Hepatocyte (in vitro differentiated cells): ENCODE measurements around the gene SCPEP1. TPM values are rescaled to one million over a fixed set of nuclear protein-coding genes. Genes with fewer than 3 reads are reported as not detected.

ENCODE experiments used
- DNase-seq: peaks from one replicate; pipeline ENCODE4 v3.0.0-alpha.2; 2016; ENCODE audit warnings: low spot score
- H2AFZ ChIP-seq: fragments of 200-600 bp; sonication (generic); 2 replicates; pipeline ENCODE4 v1.6.0; 2016; ENCODE audit warnings: antibody characterized with exemption, mild to moderate bottlenecking
- H3K27ac ChIP-seq: fragments of 200-600 bp; sonication (generic); 2 replicates; pipeline ENCODE4 v1.5.1; 2016; ENCODE audit warnings: mild to moderate bottlenecking
- H3K27me3 ChIP-seq: fragments of 200-600 bp; sonication (generic); 2 replicates; pipeline ENCODE4 v1.6.1; 2016
- H3K36me3 ChIP-seq: fragments of 200-600 bp; sonication (generic); replicated peaks from 2 replicates; pipeline ENCODE4 v1.5.1; 2016; ENCODE audit warnings: low read depth; ENCODE audit not compliant: insufficient read depth
- H3K4me1 ChIP-seq: fragments of 200-600 bp; sonication (generic); 2 replicates; pipeline ENCODE4 v1.5.1; 2016; ENCODE audit warnings: mild to moderate bottlenecking, moderate library complexity; ENCODE audit not compliant: insufficient read depth
- H3K4me2 ChIP-seq: fragments of 200-600 bp; sonication (generic); 2 replicates; pipeline ENCODE4 v1.6.0; 2016
- H3K4me3 ChIP-seq: fragments of 200-600 bp; sonication (generic); 2 replicates; pipeline ENCODE4 v1.5.1; 2016; ENCODE audit warnings: mild to moderate bottlenecking
- H3K79me2 ChIP-seq: fragments of 200-600 bp; sonication (generic); 2 replicates; pipeline ENCODE4 v1.6.0; 2017; ENCODE audit warnings: mild to moderate bottlenecking
- H3K9me2 ChIP-seq: fragments of 200-600 bp; sonication (generic); replicated peaks from 2 replicates; pipeline ENCODE4 v1.6.0; 2017; ENCODE audit warnings: mild to moderate bottlenecking; ENCODE audit not compliant: insufficient read depth
- H3K9me3 ChIP-seq: fragments of 200-600 bp; sonication (generic); 2 replicates; pipeline ENCODE4 v1.5.1; 2016; ENCODE audit warnings: low read depth, mild to moderate bottlenecking
- H4K20me1 ChIP-seq: fragments of 200-600 bp; sonication (generic); 2 replicates; pipeline ENCODE4 v1.6.0; 2016; ENCODE audit warnings: mild to moderate bottlenecking; ENCODE audit not compliant: insufficient read depth, poor library complexity, severe bottlenecking
- EZH2 ChIP-seq: fragments of 200-600 bp; sonication (generic); IDR thresholded peaks from 2 replicates; pipeline ENCODE4 v1.6.1; 2016; ENCODE audit warnings: antibody characterized with exemption, mild to moderate bottlenecking, borderline replicate concordance
- EZH2phosphoT487 ChIP-seq: fragments of 200-600 bp; sonication (generic); IDR thresholded peaks from one replicate; pipeline ENCODE4 v1.6.1; 2018; ENCODE audit warnings: antibody characterized with exemption, mild to moderate bottlenecking, low read depth, moderate library complexity; ENCODE audit not compliant: unreplicated experiment, severe bottlenecking
- WGBS: methylation state at CpG from one replicate; pipeline ENCODE4 v1.1.6; 2016; ENCODE audit warnings: low lambda C conversion rate; ENCODE audit errors: missing lambda C conversion rate; 5-methylcytosine and 5-hydroxymethylcytosine counted together
- polyA plus RNA-seq: library from polyadenylated mRNA; unstranded; fragments of >200 nt; fragmentation: Nextera tagmentation; extraction: Ambion mirVana; gene quantifications from 2 replicates; pipeline ENCODE4 v1.2.1, GENCODE V29; 2016
- total RNA-seq: library from RNA; depleted of rRNA; stranded (reverse); fragments of >200 nt; gene quantifications from 2 replicates; pipeline ENCODE4 v1.2.3, GENCODE V29; 2014
- TF ChIP-seq, protein P1 (sequence below): fragments of 200-600 bp; sonication (generic); IDR thresholded peaks from 2 replicates; pipeline ENCODE4 v1.5.1; 2016; ENCODE audit warnings: antibody characterized with exemption, mild to moderate bottlenecking; ENCODE audit not compliant: poor library complexity

Gene SCPEP1
- total and polyA plus RNA-seq, 2 experiments from 2014 or later, result 81.2 to 90.5 TPM

DNA sequence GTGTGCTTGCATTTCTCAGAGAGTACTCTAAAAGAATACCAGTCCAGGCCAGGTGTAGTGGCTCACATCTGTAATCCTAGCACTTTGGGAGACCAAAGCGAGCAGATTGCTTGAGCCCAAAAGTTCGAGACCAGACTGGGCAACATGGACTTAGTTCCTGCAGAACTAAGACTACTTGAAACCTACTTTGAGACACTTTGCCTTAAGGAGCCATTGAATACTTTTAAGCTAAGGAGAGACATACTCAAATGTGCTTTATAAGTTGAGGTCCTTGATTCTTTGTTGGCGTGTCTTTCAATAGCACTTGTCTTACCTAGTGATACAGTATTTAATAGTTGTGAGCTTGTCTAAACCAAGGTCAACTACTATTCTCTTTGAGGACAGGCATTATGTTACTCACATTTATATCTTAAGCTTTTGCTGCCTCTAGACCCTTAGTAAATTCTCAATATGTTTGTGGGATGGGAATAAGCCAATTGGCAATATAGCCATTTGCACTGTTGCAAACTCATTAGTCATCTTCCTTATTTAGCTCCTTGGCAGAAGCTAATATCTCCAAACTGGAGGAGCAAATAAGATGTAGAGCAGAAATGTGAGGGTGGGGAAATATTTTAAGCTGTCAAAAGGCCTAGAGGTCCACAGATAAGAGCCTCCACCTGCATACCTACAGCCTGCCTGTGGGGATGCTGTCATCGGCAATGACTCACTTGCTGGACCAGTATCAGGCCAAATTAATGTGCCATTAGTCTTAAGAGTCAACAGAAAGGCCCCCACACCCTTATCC lies 16.3 kb downstream of the SCPEP1 start:
- no peaks in the 10 kb centered on the region for H3K79me2 ChIP-seq
- TF ChIP-seq, protein P1, sequence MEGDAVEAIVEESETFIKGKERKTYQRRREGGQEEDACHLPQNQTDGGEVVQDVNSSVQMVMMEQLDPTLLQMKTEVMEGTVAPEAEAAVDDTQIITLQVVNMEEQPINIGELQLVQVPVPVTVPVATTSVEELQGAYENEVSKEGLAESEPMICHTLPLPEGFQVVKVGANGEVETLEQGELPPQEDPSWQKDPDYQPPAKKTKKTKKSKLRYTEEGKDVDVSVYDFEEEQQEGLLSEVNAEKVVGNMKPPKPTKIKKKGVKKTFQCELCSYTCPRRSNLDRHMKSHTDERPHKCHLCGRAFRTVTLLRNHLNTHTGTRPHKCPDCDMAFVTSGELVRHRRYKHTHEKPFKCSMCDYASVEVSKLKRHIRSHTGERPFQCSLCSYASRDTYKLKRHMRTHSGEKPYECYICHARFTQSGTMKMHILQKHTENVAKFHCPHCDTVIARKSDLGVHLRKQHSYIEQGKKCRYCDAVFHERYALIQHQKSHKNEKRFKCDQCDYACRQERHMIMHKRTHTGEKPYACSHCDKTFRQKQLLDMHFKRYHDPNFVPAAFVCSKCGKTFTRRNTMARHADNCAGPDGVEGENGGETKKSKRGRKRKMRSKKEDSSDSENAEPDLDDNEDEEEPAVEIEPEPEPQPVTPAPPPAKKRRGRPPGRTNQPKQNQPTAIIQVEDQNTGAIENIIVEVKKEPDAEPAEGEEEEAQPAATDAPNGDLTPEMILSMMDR, result no peak
- TF ChIP-seq EZH2phosphoT487, result no peak
- TF ChIP-seq EZH2, result no peak
- no peaks in the 10 kb centered on the region for H3K27me3 ChIP-seq
- H3K4me2 ChIP-seq, result no peak overlapping the region
- WGBS, result 96% methylated on average over 4 of the region's 4 CpGs
- no peaks in the 10 kb centered on the region for H3K36me3 ChIP-seq
- no peaks in the 10 kb centered on the region for H3K4me1 ChIP-seq
- H3K9me3 ChIP-seq, result no peaks in the 10 kb centered on the region
- no peak overlapping the region for H2AFZ ChIP-seq
- no peak overlapping the region for H3K4me3 ChIP-seq
- no peaks in the 10 kb centered on the region for H3K9me2 ChIP-seq
- no peak overlapping the region for H3K27ac ChIP-seq
- H4K20me1 ChIP-seq, result no peaks in the 10 kb centered on the region
- no peak for DNase-seq

DNA sequence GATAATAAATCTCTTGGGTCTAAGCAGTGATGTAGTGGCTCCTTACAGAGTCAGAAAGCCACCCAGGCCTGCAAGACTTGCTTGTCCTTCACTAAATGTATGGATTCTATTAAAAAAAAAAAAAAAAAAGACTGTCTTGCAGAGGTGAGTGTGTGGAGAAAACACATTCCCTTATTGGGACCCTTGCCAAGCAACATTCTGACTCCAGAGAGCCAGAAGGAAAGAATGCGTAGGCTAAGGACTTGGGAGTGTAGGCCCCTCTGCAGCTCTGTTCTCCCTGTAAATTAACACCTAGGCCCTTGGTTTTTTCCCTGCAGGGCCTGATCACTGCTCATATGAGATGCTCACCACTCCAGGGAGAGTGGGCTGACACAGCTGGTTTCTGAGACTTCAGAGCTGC lies 17.8 kb downstream of the SCPEP1 start:
- no peaks in the 10 kb centered on the region for H3K79me2 ChIP-seq
- no peak for DNase-seq
- TF ChIP-seq, protein P1, result no peak
- TF ChIP-seq EZH2 (no peak), EZH2phosphoT487 (no peak)
- WGBS, result 72% methylated on average over 1 of the region's 1 CpG
- H3K9me2 ChIP-seq, result no peaks in the 10 kb centered on the region
- H2AFZ ChIP-seq, result no peak overlapping the region
- no peaks in the 10 kb centered on the region for H3K4me1 ChIP-seq
- no peaks in the 10 kb centered on the region for H3K9me3 ChIP-seq
- H3K27ac ChIP-seq, result no peak overlapping the region
- no peak overlapping the region for H3K4me2 ChIP-seq
- H3K27me3 ChIP-seq, result no peaks in the 10 kb centered on the region
- no peak overlapping the region for H3K4me3 ChIP-seq
- H4K20me1 ChIP-seq, result no peaks in the 10 kb centered on the region
- no peaks in the 10 kb centered on the region for H3K36me3 ChIP-seq

DNA sequence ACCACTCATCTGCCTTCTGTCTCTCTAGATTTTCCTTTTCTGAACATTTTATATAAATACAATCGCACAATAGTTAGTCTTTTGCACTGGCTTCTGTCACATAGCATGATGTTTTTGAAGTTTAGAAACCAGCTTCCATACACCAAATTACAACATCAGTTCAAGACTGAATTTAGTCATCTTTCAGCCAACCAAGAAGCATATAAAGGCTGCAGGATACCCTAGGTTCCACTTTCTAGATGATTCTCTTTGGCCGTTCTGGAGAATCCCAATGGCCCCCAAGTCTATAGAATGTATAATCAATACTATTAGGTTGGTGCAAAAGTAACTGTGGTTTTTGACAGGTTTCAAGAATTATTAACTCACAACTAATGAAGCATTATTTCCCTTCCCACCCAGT lies 19.4 kb downstream of the SCPEP1 start:
- Histone ChIP-seq H3K79me2 (no peaks in the 10 kb centered on the region), H3K4me2 (no peak overlapping the region), H3K36me3 (no peaks in the 10 kb centered on the region), H3K27ac (no peak overlapping the region), H3K27me3 (no peaks in the 10 kb centered on the region), H3K4me3 (no peak overlapping the region), H3K9me3 (no peaks in the 10 kb centered on the region), H2AFZ (no peak overlapping the region), H3K4me1 (no peaks in the 10 kb centered on the region), H4K20me1 (no peaks in the 10 kb centered on the region), H3K9me2 (no peaks in the 10 kb centered on the region)
- 97% methylated on average over 2 of the region's 2 CpGs for WGBS
- TF ChIP-seq EZH2phosphoT487 (no peak), EZH2 (no peak)
- DNase-seq, result no peak

DNA sequence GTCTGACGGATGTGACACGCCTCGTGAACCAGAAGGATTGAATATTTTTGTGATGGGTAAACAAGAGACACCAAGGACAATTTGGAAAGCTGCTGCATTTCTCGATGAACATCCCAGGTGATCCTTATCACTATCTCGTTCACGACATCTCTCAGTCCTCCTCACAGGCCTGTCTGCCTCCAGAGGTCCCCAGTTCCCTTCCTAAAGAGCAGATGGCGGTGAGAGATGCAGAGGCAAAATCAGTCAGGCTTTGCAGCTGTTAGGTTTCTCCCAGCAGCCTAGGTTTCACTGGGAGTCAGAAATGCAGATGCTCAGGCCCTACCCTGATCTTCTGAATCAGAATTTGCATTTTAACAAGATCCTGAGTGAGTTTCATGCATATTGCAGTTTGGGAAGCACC lies 23.6 kb downstream of the SCPEP1 start:
- Histone ChIP-seq H3K27ac (no peak overlapping the region), H3K4me3 (no peak overlapping the region), H3K9me2 (no peaks in the 10 kb centered on the region), H2AFZ (no peak overlapping the region), H4K20me1 (no peaks in the 10 kb centered on the region), H3K4me2 (no peak overlapping the region), H3K36me3 (no peaks in the 10 kb centered on the region), H3K27me3 (no peaks in the 10 kb centered on the region), H3K79me2 (no peaks in the 10 kb centered on the region), H3K9me3 (no peaks in the 10 kb centered on the region), H3K4me1 (no peaks in the 10 kb centered on the region)
- TF ChIP-seq EZH2phosphoT487 (no peak), EZH2 (no peak)
- TF ChIP-seq, protein P1, result no peak
- no peak for DNase-seq
- WGBS, result 89% methylated on average over 7 of the region's 7 CpGs
